HTR-8/SVneo (cell line): ENCODE data around the gene CD55.
A peak's percentile ranks its signal among the peaks of the same experiment; 100 is the strongest.
"Not testable (repeated sequence)": the region's sequence is repeated elsewhere in the genome, so short reads cannot be mapped to it uniquely, and the experiment has no call there.

Source experiments
- DNase-seq: peaks from one replicate; pipeline ENCODE4 v3.0.0; 2011; ENCODE audit warnings: low spot score, mixed read lengths; ENCODE audit not compliant: insufficient read length
- FAIRE-seq: peaks from 2 replicates; lab custom pipeline; 2011; peaks lifted over from hg19 to GRCh38; lab: Jason Lieb, UNC

CD55 gene

GRCh38 chr1:207304710-207305488 is 16.6 kb upstream of the CD55 start:
- DNase-seq (no peak), FAIRE-seq (no peak)

GRCh38 chr1:207305489-207305873 is 16.0 kb upstream of the CD55 start:
- no peak for FAIRE-seq
- no peak for DNase-seq

- no peak for FAIRE-seq
These were observed 15.5 kb upstream of the CD55 start for GRCh38 chr1:207306023-207306422.

GRCh38 chr1:207306603-207307002 is 14.9 kb upstream of the CD55 start:
- FAIRE-seq, result no peak
- DNase-seq, result no peak

More at GRCh38 chr1:207306023-207306422, 15.5 kb upstream of the CD55 start:
- no peak for DNase-seq

- DNase-seq (no peak), FAIRE-seq (no peak)
These were observed 12.9 kb upstream of the CD55 start for GRCh38 chr1:207308451-207309190.

GRCh38 chr1:207309745-207310273 is 11.7 kb upstream of the CD55 start:
- FAIRE-seq, result peak; percentile 91
- peak; percentile 75 for DNase-seq

- no peak for DNase-seq
- no peak for FAIRE-seq
These were observed 9.4 kb upstream of the CD55 start for GRCh38 chr1:207311888-207312603.

GRCh38 chr1:207312604-207312920 is 8.9 kb upstream of the CD55 start:
- FAIRE-seq, result no peak
- no peak for DNase-seq

- DNase-seq (no peak), FAIRE-seq (no peak)
These were observed 8.3 kb upstream of the CD55 start for GRCh38 chr1:207313131-207313530.

GRCh38 chr1:207314816-207315215 is 6.7 kb upstream of the CD55 start:
- DNase-seq, result no peak
- FAIRE-seq, result no peak

GRCh38 chr1:207315435-207315834 is 6.0 kb upstream of the CD55 start:
- FAIRE-seq (peak; percentile 84), DNase-seq (no peak)

GRCh38 chr1:207316141-207316540 is 5.3 kb upstream of the CD55 start:
- DNase-seq (no peak), FAIRE-seq (no peak)

GRCh38 chr1:207316622-207317391 is 4.7 kb upstream of the CD55 start:
- FAIRE-seq (no peak), DNase-seq (no peak)

GRCh38 chr1:207317561-207317960 is 3.9 kb upstream of the CD55 start:
- DNase-seq (no peak), FAIRE-seq (no peak)

- FAIRE-seq, result no peak
- no peak for DNase-seq
These were observed 3.3 kb upstream of the CD55 start for GRCh38 chr1:207318072-207318619.

- no peak for DNase-seq
- FAIRE-seq, result no peak
These were observed 2.3 kb upstream of the CD55 start for GRCh38 chr1:207319199-207319598.

- not testable (repeated sequence) for FAIRE-seq, DNase-seq
These were observed 1.4 kb upstream of the CD55 start for GRCh38 chr1:207320105-207320504.

- FAIRE-seq (no peak), DNase-seq (no peak)
These were observed 540 bp downstream of the CD55 start for GRCh38 chr1:207321790-207322645.
